NCI-H82 treated with DMSO at 0.1 percent for 48 hours (cell line): ENCODE results near the gene RASL10A.

Source experiments
- DNase-seq: peaks from one replicate; lab custom pipeline; 2025; ENCODE audit not compliant: unreplicated experiment; lab: John Stamatoyannopoulos, UW

The RASL10A gene

GRCh38 chr22:29306835-29307595 is 8.5 kb downstream of the RASL10A start:
- DNase-seq: peak; percentile 27

- peak; percentile 47 for DNase-seq
Measured at GRCh38 chr22:29306175-29306834, 9.2 kb downstream of the RASL10A start, which contains the start of gene GAS2L1. Gene GAS2L1, plus strand, starts transcription at chr22:29306650. Its CDS starts 1,456 bp downstream, at chr22:29308106.

- no peak for DNase-seq
Measured at GRCh38 chr22:29305836-29306174, 9.7 kb downstream of the RASL10A start.

- no peak for DNase-seq
Measured at GRCh38 chr22:29302681-29303465, 12.6 kb downstream of the RASL10A start.

- DNase-seq: no peak
Measured at GRCh38 chr22:29302402-29302680, 13.2 kb downstream of the RASL10A start.

- DNase-seq: no peak
Measured at GRCh38 chr22:29301716-29302401, 13.6 kb downstream of the RASL10A start.

- no peak for DNase-seq
Measured at GRCh38 chr22:29300807-29301601, 14.5 kb downstream of the RASL10A start.

GRCh38 chr22:29300467-29300806 is 15.1 kb downstream of the RASL10A start:
- no peak for DNase-seq

GRCh38 chr22:29299136-29299900 is 16.2 kb downstream of the RASL10A start:
- no peak for DNase-seq

- DNase-seq: no peak
Measured at GRCh38 chr22:29298641-29299040, 16.9 kb downstream of the RASL10A start.

GRCh38 chr22:29292379-29292778 is 23.1 kb downstream of the RASL10A start:
- DNase-seq: no peak

- DNase-seq: no peak
Measured at GRCh38 chr22:29291215-29291614, 24.3 kb downstream of the RASL10A start.

GRCh38 chr22:29290061-29290460 is 25.4 kb downstream of the RASL10A start:
- no peak for DNase-seq

GRCh38 chr22:29288837-29289236 is 26.7 kb downstream of the RASL10A start:
- no peak for DNase-seq

GRCh38 chr22:29284196-29284595 is 31.3 kb downstream of the RASL10A start:
- DNase-seq: no peak

- DNase-seq: no peak
Measured at GRCh38 chr22:29277927-29278326, 37.6 kb downstream of the RASL10A start.

- DNase-seq: no peak
Measured at GRCh38 chr22:29275819-29276565, 39.5 kb downstream of the RASL10A start.

GRCh38 chr22:29275167-29275566 is 40.3 kb downstream of the RASL10A start:
- DNase-seq: no peak

- DNase-seq: no peak
Measured at GRCh38 chr22:29272624-29273023, 42.9 kb downstream of the RASL10A start.
